NT2/D1 (cell line): Measurements from ENCODE around the gene TBC1D16.

Experiments used
- SUZ12 ChIP-seq: IDR thresholded peaks from 2 replicates; pipeline ENCODE4 v1.6.1; 2011; ENCODE audit not compliant: insufficient read length, insufficient read depth; ENCODE audit errors: extremely low read depth
- YY1 ChIP-seq: IDR thresholded peaks from 2 replicates; pipeline ENCODE4 v1.6.1; 2011; ENCODE audit not compliant: insufficient read length, insufficient read depth
- ZNF274 ChIP-seq: IDR thresholded peaks from 2 replicates; pipeline ENCODE4 v1.6.1; 2011; ENCODE audit warnings: mild to moderate bottlenecking, low read depth, low read length

- no peak for TF ChIP-seq SUZ12
- no peak for TF ChIP-seq YY1
- no peak for TF ChIP-seq ZNF274
Measured at GRCh38 chr17:80033840-80034239, 1.8 kb downstream of the TBC1D16 start.
